Parietal lobe (tissue), 2 donors: ENCODE data around the gene NUAK2. TPM values are rescaled to one million over a fixed set of nuclear protein-coding genes. Genes with fewer than 3 reads are reported as not detected.

Source experiments
- small RNA-seq: library from RNA; depleted of rRNA; stranded (forward); fragments of <200 nt; gene quantifications from one replicate; pipeline ENCODE3, GENCODE V24; 2014; ENCODE audit warnings: low replicate concordance
- total RNA-seq: library from RNA; depleted of rRNA; stranded (reverse); fragments of >200 nt; gene quantifications from one replicate; pipeline ENCODE4 v1.2.3, GENCODE V29; 2014

Gene NUAK2
- total RNA-seq = 1.9 TPM

DNA sequence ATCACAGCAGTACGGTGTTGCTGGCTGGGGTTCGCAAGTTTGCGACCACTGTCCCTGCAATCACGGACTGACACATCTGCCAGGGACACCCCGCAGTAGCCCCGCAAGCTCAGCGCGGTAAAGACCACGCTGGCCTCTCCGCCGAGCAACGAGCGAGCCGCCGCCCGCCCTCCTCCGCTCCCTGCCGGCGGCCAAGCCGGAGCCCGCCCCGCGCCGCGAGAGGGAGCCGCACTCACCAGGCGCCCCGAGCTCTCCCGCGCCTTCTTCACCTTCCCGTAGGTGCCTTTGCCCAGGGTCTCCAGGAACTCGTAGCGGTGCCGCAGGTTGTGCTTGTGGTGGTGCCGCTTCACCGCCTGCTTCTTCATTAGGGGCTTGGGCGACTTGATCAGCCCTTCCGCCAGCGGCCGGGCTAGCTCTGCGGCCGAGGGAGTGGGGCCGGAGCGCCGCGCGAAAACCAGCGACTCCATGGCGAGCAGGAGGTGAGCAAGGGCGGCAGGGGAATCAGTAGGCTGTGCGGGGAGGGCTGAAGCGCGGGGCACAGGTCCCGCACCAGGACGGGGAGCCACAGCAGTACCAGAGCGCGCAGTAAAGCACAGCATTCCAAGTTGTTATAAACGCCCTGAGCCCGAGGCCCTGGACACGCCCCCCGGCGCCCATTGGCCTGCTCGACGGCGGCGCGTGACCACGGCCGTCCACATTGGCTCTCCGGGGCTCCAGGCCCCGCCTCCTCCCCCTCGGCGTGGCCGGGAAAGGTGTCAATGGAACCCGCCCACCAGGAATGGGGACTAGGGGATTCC lies at the start of gene NUAK2:
TSS of gene NUAK2 (minus strand) at position 584 of the 797 bp plus-strand sequence. CDS start at position 467, 117 bp downstream.

DNA sequence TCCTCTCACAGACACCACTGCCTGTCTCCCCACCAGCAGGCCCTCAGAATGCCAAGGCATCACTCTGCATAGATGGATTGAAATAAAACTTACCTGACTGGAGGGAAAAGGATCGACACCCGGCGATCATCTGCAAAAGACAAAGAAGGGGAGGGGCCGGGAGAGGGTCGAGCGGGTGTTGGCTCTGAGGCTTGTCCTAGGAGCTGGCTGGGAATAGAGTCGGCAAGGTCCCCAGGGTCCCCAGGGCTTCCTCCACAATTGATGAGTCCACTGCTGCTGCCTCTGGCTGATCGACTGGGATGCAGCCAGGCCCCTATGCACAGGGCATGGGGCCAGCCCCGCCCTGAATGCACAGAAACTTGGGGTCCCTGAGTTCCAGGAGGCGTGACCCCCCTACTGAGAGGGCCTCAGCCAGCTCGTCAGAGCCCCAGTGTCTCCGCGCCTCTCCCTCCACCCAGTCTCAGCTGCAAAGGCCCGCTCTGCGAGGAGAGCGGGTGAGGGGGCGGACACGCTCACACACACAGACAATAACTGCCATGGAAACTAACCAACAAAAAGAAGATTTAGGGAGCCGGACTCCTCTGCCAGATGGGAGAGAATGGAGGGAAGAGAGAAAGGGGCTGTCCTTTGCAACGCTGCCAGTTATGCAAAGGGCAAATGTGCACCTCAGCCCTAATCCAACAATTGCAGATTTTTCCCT lies 35.0 kb upstream of the NUAK2 start, which contains the start of gene KLHDC8A:
TSS of gene KLHDC8A (minus strand) at position 483 of the 700 bp plus-strand sequence. CDS start 13,318 bp downstream, outside the sequence.

Small RNAs within 50 kb of the gene (small RNA-seq; reads per million reads assigned to genes)
- gene SNRPGP10 = not detected

Other genes with a start within 250 kb of the NUAK2 start
- gene TMEM81, start 237.3 kb downstream of the NUAK2 start, total RNA-seq = 4.4 TPM
- 21.6 TPM for gene RBBP5, start 199.8 kb downstream of the NUAK2 start, total RNA-seq
- gene DSTYK, start 110.0 kb downstream of the NUAK2 start, total RNA-seq = 22.5 TPM
- 46.3 TPM for gene TMCC2, start 93.8 kb downstream of the NUAK2 start, total RNA-seq
- 41.0 TPM for gene KLHDC8A, start 35.2 kb upstream of the NUAK2 start, total RNA-seq
- gene LEMD1, start 100.3 kb upstream of the NUAK2 start, total RNA-seq = 11.0 TPM
- gene BLACAT1, start 134.3 kb upstream of the NUAK2 start, total RNA-seq = 4.7 TPM
- 1.3 TPM for gene CDK18, start 182.9 kb upstream of the NUAK2 start, total RNA-seq